CD4-positive, alpha-beta T cell (primary cell): ENCODE results near the gene CXCL16. TPM values are rescaled to one million over a fixed set of nuclear protein-coding genes. Genes with fewer than 3 reads are reported as not detected.

Experiments
- ATAC-seq: fragments of 200-7000 bp; cut with Tn5 transposase; one replicate; pipeline ENCODE4 v1.10.0; 2022; ENCODE audit warnings: mild to moderate bottlenecking; ENCODE audit not compliant: poor library complexity
- CTCF ChIA-PET: fragments of 350-600 bp; sonication (Branson Sonifier 250); formaldehyde crosslinking; loops from one replicate; lab custom pipeline; 2021; ENCODE audit warnings: antibody characterized with exemption, inconsistent platforms; lab: Charles Lee
- POLR2A ChIA-PET: fragments of 350-600 bp; sonication (Branson Sonifier 250); formaldehyde crosslinking; loops from one replicate; lab custom pipeline; 2021; ENCODE audit warnings: antibody characterized with exemption, inconsistent platforms; lab: Charles Lee
- DNase-seq, 14 experiments: peaks; one replicate each; pipeline ENCODE4 v3.0.0-alpha.2; 2013 to 2020; ENCODE audit warnings: mixed read lengths in 2 of 14
- H3K27ac ChIP-seq, 2 donors: one replicate each; pipeline versions ENCODE4 v1.5.1 to v1.7.0; 2013; ENCODE audit warnings: low read length in 2 of 2, low read depth in 1 of 2, mild to moderate bottlenecking in 1 of 2
- H3K27me3 ChIP-seq, 2 experiments: 1 replicate in 1 of 2; 2 replicates in 1 of 2; pipeline versions ENCODE4 v1.6.1 to v1.7.0; 2013; ENCODE audit warnings: low read length in 2 of 2, control low read depth in 1 of 2, mild to moderate bottlenecking in 1 of 2, moderate library complexity in 1 of 2; ENCODE audit not compliant: insufficient read depth in 2 of 2, control insufficient read depth in 1 of 2
- H3K36me3 ChIP-seq: one replicate; pipeline ENCODE4 v1.6.1; 2013; ENCODE audit warnings: low read length, control low read depth; ENCODE audit not compliant: insufficient read depth
- H3K4me1 ChIP-seq: one replicate; pipeline ENCODE4 v1.6.1; 2013; ENCODE audit warnings: low read length, control low read depth; ENCODE audit not compliant: insufficient read depth
- H3K4me3 ChIP-seq: one replicate; pipeline ENCODE4 v1.5.1; 2013; ENCODE audit warnings: mild to moderate bottlenecking, low read length, moderate library complexity
- H3K9me3 ChIP-seq, 2 experiments: 1 replicate in 1 of 2; 2 replicates in 1 of 2; pipeline versions ENCODE4 v1.6.1 to v1.7.0; 2013; ENCODE audit warnings: low read length in 2 of 2, mild to moderate bottlenecking in 2 of 2, control low read depth in 1 of 2, moderate library complexity in 1 of 2; ENCODE audit not compliant: control insufficient read depth in 1 of 2, insufficient read depth in 1 of 2
- H3K27ac Mint-ChIP-seq: one replicate; pipeline ENCODE4 v1.8.0; 2020; ENCODE audit warnings: mixed read lengths
- H3K27me3 Mint-ChIP-seq: one replicate; pipeline ENCODE4 v1.8.0; 2021; ENCODE audit warnings: mixed read lengths
- H3K36me3 Mint-ChIP-seq: one replicate; pipeline ENCODE4 v1.8.0; 2021; ENCODE audit warnings: low read depth, mixed read lengths
- H3K4me1 Mint-ChIP-seq: one replicate; pipeline ENCODE4 v1.8.0; 2021; ENCODE audit warnings: low read depth, mixed read lengths
- H3K4me3 Mint-ChIP-seq: one replicate; pipeline ENCODE4 v1.8.0; 2020; ENCODE audit warnings: mild to moderate bottlenecking, mixed read lengths
- H3K9me3 Mint-ChIP-seq: one replicate; pipeline ENCODE4 v1.8.0; 2020; ENCODE audit warnings: mixed read lengths
- intact Hi-C, 2 experiments: fragments of 100-400 bp; cut with DNase I in 1 of 2; cut with micrococcal nuclease in 1 of 2; formaldehyde crosslinking; loops; one replicate each; pipeline versions ENCODE4 v1.15.1 to v1.9.0; 2023 to 2025; cut with DNase I, micrococcal nuclease
- total RNA-seq, 174 experiments: library from RNA in 2 of 174; stranded (reverse) in 2 of 174; gene quantifications; one replicate each; pipeline ENCODE4 v1.2.3 and lab custom pipeline; 2021 to 2026
- TF ChIP-seq, protein P1 (sequence below): fragments of 200-600 bp; IDR thresholded peaks from one replicate; pipeline ENCODE4 v1.8.0; 2022; ENCODE audit warnings: antibody characterized with exemption, mild to moderate bottlenecking

Gene CXCL16
- total RNA-seq, 2 experiments from 2014 or later, result 24.8 to 25.8 TPM

DNA sequence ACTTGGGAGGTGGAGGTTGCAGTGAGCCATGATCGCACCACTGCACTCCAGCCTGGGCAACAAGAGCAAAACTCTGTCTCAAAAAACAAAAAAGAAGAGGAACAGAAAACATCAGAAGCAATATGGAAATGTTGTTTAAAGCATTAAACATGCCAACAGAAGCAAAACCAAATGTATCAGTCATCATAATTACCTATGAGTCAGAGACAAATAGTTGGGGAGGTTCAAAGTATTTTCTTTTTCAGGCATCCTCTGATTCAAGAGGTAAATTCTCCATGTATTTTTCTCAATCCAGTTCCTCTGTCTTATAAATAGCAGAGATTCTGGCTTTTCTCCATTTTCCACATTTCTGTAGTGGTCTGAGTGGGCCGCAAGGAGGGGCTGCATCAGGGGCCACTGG, 29.9 kb upstream of the CXCL16 start:
- no peak overlapping the region for H3K4me3 Mint-ChIP-seq
- no peaks in the 10 kb centered on the region for H3K9me3 Mint-ChIP-seq
- CTCF ChIA-PET, result no interaction called here
- DNase-seq (no peak), ATAC-seq (no peak)
- H3K9me3 ChIP-seq, result no peaks in the 10 kb centered on the region
- TF ChIP-seq, protein P1, sequence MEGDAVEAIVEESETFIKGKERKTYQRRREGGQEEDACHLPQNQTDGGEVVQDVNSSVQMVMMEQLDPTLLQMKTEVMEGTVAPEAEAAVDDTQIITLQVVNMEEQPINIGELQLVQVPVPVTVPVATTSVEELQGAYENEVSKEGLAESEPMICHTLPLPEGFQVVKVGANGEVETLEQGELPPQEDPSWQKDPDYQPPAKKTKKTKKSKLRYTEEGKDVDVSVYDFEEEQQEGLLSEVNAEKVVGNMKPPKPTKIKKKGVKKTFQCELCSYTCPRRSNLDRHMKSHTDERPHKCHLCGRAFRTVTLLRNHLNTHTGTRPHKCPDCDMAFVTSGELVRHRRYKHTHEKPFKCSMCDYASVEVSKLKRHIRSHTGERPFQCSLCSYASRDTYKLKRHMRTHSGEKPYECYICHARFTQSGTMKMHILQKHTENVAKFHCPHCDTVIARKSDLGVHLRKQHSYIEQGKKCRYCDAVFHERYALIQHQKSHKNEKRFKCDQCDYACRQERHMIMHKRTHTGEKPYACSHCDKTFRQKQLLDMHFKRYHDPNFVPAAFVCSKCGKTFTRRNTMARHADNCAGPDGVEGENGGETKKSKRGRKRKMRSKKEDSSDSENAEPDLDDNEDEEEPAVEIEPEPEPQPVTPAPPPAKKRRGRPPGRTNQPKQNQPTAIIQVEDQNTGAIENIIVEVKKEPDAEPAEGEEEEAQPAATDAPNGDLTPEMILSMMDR, result no peak
- POLR2A ChIA-PET, result no interaction called here
- peaks cover 7% of the 10 kb centered on the region for H3K4me1 Mint-ChIP-seq
- peaks cover 10% of the 10 kb centered on the region for H3K4me1 ChIP-seq
- H3K4me3 ChIP-seq, result no peak overlapping the region
- peaks cover 16% of the 10 kb centered on the region for H3K27me3 Mint-ChIP-seq
- intact Hi-C loops, result no loop called here
- H3K27ac Mint-ChIP-seq, result no peak overlapping the region
- H3K36me3 ChIP-seq, result no peaks in the 10 kb centered on the region
- peaks cover 0 to 3% of the 10 kb centered on the region in 2 experiments for H3K27me3 ChIP-seq
- no peak overlapping the region for H3K27ac ChIP-seq
- no peaks in the 10 kb centered on the region for H3K36me3 Mint-ChIP-seq

DNA sequence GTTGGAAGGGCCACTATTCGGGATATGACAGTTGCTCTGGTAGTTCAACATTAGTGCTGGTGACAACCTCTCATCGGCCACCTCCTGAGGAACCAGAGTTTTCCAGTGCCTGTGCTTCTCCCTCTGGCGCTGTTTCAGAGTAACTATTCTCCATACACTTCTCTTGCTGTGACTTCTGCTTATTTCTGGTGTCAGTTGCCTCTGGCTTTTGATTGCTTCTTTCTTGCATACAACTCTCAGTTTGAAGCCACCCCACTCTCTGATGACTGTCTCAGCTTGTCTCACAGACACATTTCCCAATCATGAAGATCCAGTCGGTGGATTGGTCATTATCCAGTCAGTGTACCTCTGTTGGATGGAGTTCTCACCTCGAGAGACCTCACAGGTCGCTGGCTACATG, 28.6 kb upstream of the CXCL16 start:
- CTCF ChIA-PET, result no interaction called here
- Mint-ChIP-seq H3K27ac (no peak overlapping the region), H3K4me3 (no peak overlapping the region), H3K27me3 (peaks cover 11% of the 10 kb centered on the region), H3K9me3 (no peaks in the 10 kb centered on the region), H3K4me1 (peaks cover 7% of the 10 kb centered on the region), H3K36me3 (no peaks in the 10 kb centered on the region)
- H3K27me3 ChIP-seq, result no peaks in the 10 kb centered on the region
- no peaks in the 10 kb centered on the region for H3K36me3 ChIP-seq
- POLR2A ChIA-PET, result no interaction called here
- TF ChIP-seq, protein P1, result no peak
- no peak overlapping the region for H3K4me3 ChIP-seq
- no peak overlapping the region for H3K27ac ChIP-seq
- DNase-seq, result peak in 2 of 14 experiments; percentile 41 to 48
- intact Hi-C loops, result no loop called here
- H3K9me3 ChIP-seq, result no peaks in the 10 kb centered on the region
- no peak for ATAC-seq
- H3K4me1 ChIP-seq, result peaks cover 10% of the 10 kb centered on the region

DNA sequence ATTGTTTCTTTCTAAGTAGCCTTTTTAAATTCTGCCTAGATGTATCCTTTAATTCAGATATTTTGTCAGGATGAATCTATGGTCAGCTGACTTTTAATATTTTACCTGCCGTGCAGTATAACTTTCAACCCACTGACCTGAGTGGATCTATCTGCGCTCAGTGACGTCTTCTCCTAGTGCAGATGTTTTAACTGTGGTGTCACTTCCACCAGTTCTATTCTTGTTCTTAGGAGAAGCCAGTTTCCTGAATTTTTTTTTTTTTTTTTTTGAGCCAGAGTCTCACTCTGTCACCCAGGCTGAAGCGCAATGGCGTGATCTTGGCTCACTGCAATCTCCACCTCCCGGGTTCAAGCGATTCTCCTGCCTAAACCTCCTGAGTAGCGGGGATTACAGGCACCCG, 27.0 kb upstream of the CXCL16 start:
- no peak for ATAC-seq
- TF ChIP-seq, protein P1, result no peak
- H3K4me1 Mint-ChIP-seq, result peaks cover 4% of the 10 kb centered on the region
- H3K36me3 Mint-ChIP-seq, result no peaks in the 10 kb centered on the region
- H3K36me3 ChIP-seq, result no peaks in the 10 kb centered on the region
- no peaks in the 10 kb centered on the region for H3K9me3 ChIP-seq
- H3K27me3 Mint-ChIP-seq, result peaks cover 7% of the 10 kb centered on the region
- H3K4me3 ChIP-seq, result no peak overlapping the region
- H3K27me3 ChIP-seq, result no peaks in the 10 kb centered on the region
- POLR2A ChIA-PET, result no interaction called here
- intact Hi-C loops, result no loop called here
- DNase-seq, result peak in 1 of 14 experiments; percentile 39
- peak overlapping the region in 1 of 2 donors; percentile 40 for H3K27ac ChIP-seq
- H3K9me3 Mint-ChIP-seq, result no peaks in the 10 kb centered on the region
- no peak overlapping the region for H3K4me3 Mint-ChIP-seq
- peaks cover 5% of the 10 kb centered on the region for H3K4me1 ChIP-seq
- CTCF ChIA-PET, result no interaction called here
- no peak overlapping the region for H3K27ac Mint-ChIP-seq
